OCI-LY1 (cell line): ENCODE results near the gene BMPER.

Source experiments
- EZH2 ChIP-seq: fragments of 200-600 bp; sonication (generic), shearing (Covaris generic); IDR thresholded peaks from 2 replicates; pipeline ENCODE4 v1.8.0; 2017; ENCODE audit warnings: borderline replicate concordance, mixed run types, mild to moderate bottlenecking, antibody characterized with exemption, low read length, moderate library complexity, mixed read lengths
- TF ChIP-seq, protein P1 (sequence below): fragments of 200-600 bp; sonication (generic), shearing (Covaris generic); IDR thresholded peaks from 2 replicates; pipeline ENCODE4 v1.5.1; 2017; ENCODE audit warnings: mild to moderate bottlenecking, antibody characterized with exemption, low read length, moderate library complexity, mixed read lengths

DNA sequence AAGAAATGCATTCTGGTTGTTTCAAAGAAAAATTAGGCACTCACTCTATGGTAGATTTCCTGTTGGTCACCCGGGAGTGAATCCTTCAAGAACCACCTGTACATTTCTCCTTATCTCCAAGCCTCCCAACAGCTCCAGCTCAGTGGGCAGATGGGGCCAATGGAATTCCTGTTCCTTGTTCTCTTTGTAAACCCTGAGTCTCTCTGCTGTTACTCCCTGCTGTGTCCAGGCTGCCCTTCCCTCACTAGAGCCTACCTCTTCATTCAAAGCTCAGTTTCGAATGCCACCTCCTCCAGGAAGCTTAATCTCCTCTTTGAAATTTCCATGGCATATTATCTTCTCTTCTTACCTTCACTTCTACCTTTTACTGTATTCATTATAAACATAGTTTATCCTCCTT is 3.5 kb upstream of the BMPER start:
- no peak for TF ChIP-seq EZH2
- TF ChIP-seq, protein P1, sequence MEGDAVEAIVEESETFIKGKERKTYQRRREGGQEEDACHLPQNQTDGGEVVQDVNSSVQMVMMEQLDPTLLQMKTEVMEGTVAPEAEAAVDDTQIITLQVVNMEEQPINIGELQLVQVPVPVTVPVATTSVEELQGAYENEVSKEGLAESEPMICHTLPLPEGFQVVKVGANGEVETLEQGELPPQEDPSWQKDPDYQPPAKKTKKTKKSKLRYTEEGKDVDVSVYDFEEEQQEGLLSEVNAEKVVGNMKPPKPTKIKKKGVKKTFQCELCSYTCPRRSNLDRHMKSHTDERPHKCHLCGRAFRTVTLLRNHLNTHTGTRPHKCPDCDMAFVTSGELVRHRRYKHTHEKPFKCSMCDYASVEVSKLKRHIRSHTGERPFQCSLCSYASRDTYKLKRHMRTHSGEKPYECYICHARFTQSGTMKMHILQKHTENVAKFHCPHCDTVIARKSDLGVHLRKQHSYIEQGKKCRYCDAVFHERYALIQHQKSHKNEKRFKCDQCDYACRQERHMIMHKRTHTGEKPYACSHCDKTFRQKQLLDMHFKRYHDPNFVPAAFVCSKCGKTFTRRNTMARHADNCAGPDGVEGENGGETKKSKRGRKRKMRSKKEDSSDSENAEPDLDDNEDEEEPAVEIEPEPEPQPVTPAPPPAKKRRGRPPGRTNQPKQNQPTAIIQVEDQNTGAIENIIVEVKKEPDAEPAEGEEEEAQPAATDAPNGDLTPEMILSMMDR: no peak
